SIG-M5 treated with dmso at 0.1 percent for 504 hours (cell line): ENCODE measurements around the gene TFPI.

Source experiments
- DNase-seq: peaks from one replicate; lab custom pipeline; 2025; ENCODE audit not compliant: unreplicated experiment; lab: John Stamatoyannopoulos, UW

The TFPI gene

DNA sequence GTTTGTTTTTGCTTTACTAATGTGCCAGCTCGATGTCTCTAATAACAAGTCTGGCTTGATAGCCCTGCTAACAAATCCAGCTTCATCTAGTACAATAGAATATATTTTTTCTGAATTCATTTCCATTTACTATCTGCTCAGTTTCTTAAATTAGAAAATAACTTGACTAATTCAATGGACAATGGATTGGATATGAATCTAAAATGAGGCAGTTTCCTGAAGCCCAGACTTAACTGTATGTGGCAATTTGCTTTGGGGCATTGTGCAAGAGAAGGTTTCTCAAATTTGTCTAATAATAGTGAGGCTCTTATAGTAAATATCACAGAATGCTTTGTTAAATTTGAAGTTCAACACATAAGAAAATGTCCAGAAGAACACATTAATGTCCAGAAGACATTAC lies 132.0 kb downstream of the TFPI start:
- peak; percentile 47 for DNase-seq

DNA sequence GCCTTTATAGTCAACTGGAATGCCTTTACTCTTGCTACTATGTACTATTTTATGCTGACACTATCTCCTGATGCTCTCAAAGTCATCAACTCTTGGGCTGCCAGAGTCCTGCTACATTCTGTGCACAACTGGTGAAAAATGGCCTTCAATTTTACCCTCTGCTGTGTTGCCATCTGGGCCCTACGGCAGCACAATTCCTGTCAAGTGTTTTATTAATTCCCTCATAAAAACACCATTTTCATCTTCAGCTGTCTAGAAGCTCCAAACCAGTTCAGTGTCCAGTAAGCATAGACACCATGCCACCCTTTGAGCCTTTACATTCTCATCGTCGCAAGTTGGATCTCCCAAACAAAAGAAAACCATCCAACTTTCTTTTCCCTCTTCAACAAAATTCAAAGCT lies 132.7 kb downstream of the TFPI start:
- no peak for DNase-seq

DNA sequence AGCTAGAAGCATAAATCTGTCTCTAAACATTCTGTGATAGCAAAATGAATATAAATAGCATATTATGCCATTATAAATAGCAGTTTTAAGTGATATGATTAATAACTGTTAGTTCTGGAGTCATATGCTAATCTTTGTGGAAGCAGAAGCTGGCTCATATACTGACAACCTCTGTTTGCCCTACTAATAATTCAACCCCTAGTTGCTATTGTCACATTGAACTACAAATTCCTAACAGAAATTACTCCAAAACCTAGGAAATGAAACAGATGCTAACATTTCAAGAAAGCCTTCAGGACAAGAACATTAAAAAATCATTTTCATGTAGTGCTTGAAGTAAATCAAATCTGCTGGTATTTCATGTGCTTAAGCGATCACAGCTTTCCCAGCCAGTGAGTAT lies 134.4 kb downstream of the TFPI start:
- no peak for DNase-seq

GRCh38 chr2:187415449-187415848 lies 138.8 kb downstream of the TFPI start:
- DNase-seq = no peak
